ENCODE results near the gene C15orf62.

The C15orf62 gene

DNA sequence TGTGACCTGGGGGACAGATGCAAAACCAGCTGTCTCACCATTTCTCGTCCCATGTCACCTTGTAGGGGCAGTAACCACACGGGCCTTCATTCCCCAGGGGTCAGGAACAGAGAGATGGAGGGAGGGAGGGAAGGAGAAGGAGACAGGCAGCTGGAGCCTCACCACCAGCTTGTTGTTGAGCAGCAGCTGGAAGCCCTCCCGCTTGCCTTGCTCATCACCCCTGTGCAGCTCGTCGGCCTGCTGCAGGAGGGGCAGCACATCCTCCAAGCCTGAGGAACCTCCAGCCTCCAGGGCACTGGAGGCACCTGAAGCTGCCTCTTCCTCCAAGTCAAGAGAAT, 25.0 kb upstream of the C15orf62 start:
- no peak for DNase-seq (ENCODE audit: low read depth, low spot score)
- ChIA-PET CTCF (interaction anchor here (1.4 to 5.6 kb wide), 7 partner anchors 9 to 150 kb away, joined by 3 to 37 read pairs (median 5); partner anchors contain the start of genes RMDN3 and VPS18), POLR2A (interaction anchor here (0.6 kb wide), 1 partner anchor 160 kb away, joined by 4 read pairs; no protein-coding TSS in a partner anchor)
- TF ChIP-seq, protein P1, sequence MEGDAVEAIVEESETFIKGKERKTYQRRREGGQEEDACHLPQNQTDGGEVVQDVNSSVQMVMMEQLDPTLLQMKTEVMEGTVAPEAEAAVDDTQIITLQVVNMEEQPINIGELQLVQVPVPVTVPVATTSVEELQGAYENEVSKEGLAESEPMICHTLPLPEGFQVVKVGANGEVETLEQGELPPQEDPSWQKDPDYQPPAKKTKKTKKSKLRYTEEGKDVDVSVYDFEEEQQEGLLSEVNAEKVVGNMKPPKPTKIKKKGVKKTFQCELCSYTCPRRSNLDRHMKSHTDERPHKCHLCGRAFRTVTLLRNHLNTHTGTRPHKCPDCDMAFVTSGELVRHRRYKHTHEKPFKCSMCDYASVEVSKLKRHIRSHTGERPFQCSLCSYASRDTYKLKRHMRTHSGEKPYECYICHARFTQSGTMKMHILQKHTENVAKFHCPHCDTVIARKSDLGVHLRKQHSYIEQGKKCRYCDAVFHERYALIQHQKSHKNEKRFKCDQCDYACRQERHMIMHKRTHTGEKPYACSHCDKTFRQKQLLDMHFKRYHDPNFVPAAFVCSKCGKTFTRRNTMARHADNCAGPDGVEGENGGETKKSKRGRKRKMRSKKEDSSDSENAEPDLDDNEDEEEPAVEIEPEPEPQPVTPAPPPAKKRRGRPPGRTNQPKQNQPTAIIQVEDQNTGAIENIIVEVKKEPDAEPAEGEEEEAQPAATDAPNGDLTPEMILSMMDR (IDR thresholded peaks at IDR 0.05; ENCODE audit: insufficient read depth, low read length, missing control alignments): no peak
- H3K4me3 ChIP-seq (ENCODE audit: low read depth, low read length): no peak overlapping the region

DNA sequence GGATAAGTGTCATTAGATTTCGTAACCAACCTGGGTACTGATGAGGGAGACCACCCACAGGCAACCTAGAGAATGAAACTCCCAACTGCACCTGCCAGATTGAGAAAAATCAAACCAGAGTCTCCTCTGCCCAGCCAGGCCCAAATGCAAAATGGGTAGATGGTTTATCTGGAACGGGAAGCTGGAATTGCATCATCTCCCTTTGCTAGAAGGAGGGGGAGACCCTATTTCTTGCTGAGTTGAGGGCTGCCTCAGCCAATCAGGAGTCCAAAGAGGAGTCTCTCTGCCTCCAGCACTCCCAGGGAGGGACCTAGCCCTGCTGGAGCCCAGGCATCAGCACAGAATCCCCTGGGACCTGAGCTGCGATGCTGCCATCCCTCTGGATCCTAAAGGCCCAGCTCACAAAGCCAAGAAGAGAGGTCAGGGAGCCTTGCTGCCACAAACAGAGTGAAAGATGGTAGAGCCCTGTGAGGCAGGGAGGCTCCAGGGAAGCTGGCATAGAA, 22.8 kb upstream of the C15orf62 start:
- ChIA-PET CTCF (interaction anchor here (0.6 to 5.6 kb wide), 18 partner anchors 9 to 148 kb away, joined by 3 to 37 read pairs (median 4); partner anchors contain the start of genes GCHFR and VPS18), POLR2A (no interaction called here)
- TF ChIP-seq, protein P1 (IDR thresholded peaks at IDR 0.05; ENCODE audit: insufficient read depth, low read length, missing control alignments): no peak
- no peak overlapping the region for H3K4me3 ChIP-seq (ENCODE audit: low read depth, low read length)
- DNase-seq (ENCODE audit: low read depth, low spot score): no peak

DNA sequence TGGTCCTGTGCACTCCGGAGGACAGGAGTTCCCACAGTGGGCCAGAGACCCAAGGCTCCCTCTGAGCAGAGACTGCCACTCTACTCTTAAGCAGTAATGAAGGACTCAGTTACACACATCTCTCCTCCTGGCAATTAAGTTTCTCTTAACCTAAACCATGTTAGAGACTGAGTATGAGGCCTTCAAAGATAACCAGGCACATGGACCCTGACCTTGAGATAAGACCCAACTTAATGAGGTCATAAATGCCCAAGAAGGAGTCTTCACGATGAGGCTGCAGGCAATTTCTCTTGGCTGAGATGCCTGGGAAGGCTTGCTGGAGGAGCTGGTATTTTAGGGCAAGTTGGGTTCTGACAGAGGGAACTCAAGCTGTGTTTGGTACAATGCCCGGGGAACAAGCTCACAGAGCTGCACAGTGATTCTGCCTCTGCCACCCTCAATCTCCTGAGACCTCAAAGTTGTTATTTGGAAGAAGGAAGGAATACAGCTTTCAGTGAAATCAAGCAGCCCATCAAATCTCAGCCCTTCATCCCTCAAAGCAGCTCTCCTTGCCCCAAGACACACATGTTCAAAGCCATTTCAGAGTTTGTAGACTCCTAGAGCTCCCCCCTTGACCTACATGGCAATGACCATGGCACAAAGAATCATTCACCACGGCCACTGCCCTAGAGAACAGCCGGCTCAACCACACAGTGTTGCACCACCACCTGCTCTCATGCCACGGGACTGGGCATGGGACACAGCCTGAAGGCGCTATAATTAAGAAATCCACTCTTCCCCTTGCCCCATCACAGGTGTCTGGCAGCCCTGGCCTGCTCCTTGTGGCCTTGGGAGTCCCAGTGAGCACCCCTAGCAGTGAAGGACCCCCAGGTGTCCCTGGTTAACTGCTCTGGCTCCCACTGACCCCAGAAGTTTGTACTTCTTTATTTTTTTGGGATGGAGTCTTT, 21.8 kb upstream of the C15orf62 start:
- H3K4me3 ChIP-seq (ENCODE audit: low read depth, low read length): no peak overlapping the region
- ChIA-PET POLR2A (no interaction called here), CTCF (interaction anchor here (1.0 to 5.6 kb wide), 7 partner anchors 10 to 147 kb away, joined by 3 to 37 read pairs (median 4); partner anchors contain the start of genes GCHFR and VPS18)
- TF ChIP-seq, protein P1 (IDR thresholded peaks at IDR 0.05; ENCODE audit: insufficient read depth, low read length, missing control alignments): no peak
- no peak for DNase-seq (ENCODE audit: low read depth, low spot score)

DNA sequence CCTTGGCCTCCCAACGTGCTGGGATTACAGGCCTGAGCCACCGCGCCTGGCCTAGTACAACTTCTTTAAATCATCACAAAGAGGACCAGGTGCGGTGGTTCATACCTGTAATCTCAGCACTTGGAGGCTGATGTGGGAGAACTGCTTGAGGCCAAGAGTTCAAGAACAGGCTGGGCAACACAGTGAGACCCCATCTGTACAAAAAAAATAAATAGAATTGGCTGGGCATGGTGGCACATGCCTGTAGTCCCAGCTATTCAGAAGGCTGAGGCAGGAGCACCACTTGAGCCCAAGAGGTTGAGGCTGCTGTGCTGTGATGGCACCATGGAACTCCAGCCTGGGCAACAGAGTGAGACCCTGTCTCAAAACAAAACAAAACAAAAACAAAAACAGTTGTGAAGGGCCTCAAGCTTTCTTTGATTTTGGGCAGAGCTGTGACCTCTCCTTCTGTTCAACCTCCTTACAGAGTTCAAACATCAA, 20.6 kb upstream of the C15orf62 start:
- TF ChIP-seq, protein P1 (IDR thresholded peaks at IDR 0.05; ENCODE audit: insufficient read depth, low read length, missing control alignments): no peak
- H3K4me3 ChIP-seq (ENCODE audit: low read depth, low read length): no peak overlapping the region
- ChIA-PET POLR2A (no interaction called here), CTCF (interaction anchor here (1.7 kb wide), 1 partner anchor 145 kb away, joined by 6 read pairs; the partner anchor contains the start of gene VPS18)
- DNase-seq (ENCODE audit: low read depth, low spot score): no peak

DNA sequence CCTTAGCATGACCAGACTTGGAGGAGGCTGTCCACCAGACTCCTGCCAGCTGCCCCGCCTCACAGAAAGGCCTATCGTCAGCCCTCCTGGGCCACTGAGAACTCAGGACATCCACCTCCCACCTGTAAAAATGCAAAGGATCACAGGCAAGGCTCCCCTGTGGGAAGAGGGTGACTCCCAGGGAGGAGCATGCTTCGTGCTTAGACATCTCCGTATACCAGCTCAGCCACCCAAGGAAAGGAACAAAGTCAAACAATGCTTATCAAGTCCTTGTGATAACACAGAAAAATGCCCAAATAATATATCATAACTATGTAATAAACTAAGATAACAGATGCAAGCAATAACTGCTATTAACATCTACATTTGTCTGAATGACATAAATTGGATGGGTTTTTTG, 18.9 kb upstream of the C15orf62 start:
- POLR2A ChIA-PET: no interaction called here
- TF ChIP-seq, protein P1 (IDR thresholded peaks at IDR 0.05; ENCODE audit: insufficient read depth, low read length, missing control alignments): no peak
- no peak for DNase-seq (ENCODE audit: low read depth, low spot score)
- CTCF ChIA-PET: interaction anchor here (0.7 to 1.7 kb wide), 3 partner anchors 16 to 144 kb away, joined by 3 to 6 read pairs (median 5); partner anchors contain the start of gene VPS18
- H3K4me3 ChIP-seq (ENCODE audit: low read depth, low read length): no peak overlapping the region

DNA sequence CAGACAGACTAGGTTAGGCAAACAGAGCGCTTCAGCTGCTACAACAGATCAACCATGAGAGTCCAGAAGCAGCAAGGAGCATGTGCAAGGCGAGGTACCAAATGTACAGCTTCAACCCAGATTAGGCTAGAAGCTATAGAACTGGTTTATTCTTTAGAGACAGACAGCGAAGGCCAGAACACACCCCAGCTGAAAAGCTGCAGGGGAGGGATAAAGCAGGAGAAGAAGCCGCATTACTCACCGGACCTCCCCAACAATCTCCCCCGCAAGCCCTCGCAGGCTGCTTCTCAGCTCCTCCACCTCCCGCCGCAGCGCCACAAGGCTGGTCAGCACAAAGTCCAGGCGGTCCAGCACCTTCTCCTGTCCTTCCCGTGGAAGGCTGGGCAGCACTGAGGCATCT, 18.0 kb upstream of the C15orf62 start:
- CTCF ChIA-PET: interaction anchor here (0.7 kb wide), 1 partner anchor 13 kb away, joined by 3 read pairs; no protein-coding TSS in a partner anchor
- POLR2A ChIA-PET: interaction anchor here (0.6 kb wide), 1 partner anchor 182 kb away, joined by 4 read pairs; no protein-coding TSS in a partner anchor

More for the DNA sequence above, 18.0 kb upstream of the C15orf62 start:
- TF ChIP-seq, protein P1 (IDR thresholded peaks at IDR 0.05; ENCODE audit: insufficient read depth, low read length, missing control alignments): no peak
- DNase-seq (ENCODE audit: low read depth, low spot score): no peak
- H3K4me3 ChIP-seq (ENCODE audit: low read depth, low read length): no peak overlapping the region

All from AG04449 (cell line).